GM18511 (cell line): ENCODE data around the gene FAM110D.

Experiments
- ATAC-seq: cut with Tn5 transposase; IDR thresholded peaks from one replicate; pipeline ENCODE4 v1.9.1; 2021; ENCODE audit warnings: mild to moderate bottlenecking, moderate library complexity; ENCODE audit not compliant: unreplicated experiment

Gene FAM110D

DNA sequence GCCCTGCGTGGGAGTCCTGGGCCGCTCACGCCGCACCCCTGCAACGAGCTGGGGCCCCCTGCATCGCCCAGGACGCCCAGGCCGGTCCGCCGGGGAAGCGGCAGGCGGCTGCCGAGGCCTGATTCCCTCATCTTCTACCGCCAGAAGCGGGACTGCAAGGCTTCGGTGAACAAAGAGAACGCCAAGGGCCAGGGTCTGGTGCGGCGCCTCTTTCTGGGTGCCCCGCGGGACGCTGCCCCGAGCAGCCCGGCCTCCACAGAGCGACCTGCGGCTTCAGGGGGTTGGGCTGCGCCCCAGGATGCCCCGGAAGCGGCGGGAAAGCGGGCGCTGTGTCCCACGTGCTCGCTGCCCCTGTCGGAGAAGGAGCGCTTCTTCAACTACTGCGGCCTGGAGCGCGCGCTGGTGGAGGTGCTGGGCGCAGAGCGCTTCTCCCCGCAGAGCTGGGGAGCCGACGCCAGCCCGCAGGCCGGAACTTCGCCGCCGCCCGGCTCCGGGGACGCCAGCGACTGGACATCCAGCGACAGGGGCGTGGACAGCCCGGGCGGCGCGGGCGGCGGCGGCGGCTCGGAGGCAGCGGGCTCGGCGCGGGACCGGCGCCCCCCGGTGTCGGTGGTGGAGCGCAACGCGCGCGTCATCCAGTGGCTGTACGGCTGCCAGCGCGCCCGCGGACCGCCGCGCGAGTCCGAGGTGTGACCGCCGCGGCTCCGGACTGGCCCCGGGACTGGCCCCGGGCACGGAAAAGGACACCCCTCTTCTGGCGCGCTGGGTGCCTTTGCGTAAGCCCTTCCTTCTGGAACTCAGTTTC is 2.7 kb downstream of the FAM110D start:
- no peak for ATAC-seq

DNA sequence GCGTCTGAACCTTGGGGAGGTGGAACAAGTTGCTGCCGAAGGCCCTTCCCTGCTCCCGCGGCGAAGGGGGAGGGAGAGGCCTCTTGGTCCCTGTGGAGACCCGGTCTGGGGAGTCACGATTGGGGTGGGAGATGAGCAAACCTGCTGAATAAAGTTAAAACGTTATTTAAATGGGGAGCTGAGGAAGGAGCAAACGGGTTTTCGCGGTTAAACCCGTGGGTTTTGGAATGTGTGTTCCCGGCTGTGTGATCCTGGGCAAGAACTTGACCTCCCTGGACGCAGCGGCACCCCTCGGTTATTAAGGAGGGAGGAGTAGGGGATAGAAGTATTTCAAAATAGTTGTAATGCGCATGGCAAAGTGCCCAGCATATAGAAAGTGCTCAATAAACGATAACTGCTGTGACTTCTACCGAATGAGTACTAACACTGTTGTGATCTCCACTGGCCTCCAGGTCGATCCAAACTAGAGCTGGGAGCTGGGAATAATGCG is 3.4 kb downstream of the FAM110D start:
- ATAC-seq, result no peak

DNA sequence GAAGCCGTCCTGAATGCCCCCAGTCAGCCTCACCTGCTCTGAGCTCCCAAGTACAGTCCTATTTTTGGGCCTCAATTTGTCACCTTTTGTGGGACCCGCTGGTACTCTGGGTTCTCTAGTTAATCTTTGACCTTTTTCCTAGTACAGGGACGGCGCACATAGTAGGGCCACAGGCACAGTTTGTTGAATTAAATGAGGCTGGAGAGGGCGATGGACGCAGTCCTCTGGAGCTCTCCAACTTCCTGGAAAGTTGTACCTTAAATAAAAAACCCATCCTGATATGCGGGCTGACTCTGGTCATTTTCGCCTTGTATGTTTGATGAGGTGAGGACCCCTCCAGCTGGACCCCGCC is 4.8 kb downstream of the FAM110D start:
- ATAC-seq, result no peak

DNA sequence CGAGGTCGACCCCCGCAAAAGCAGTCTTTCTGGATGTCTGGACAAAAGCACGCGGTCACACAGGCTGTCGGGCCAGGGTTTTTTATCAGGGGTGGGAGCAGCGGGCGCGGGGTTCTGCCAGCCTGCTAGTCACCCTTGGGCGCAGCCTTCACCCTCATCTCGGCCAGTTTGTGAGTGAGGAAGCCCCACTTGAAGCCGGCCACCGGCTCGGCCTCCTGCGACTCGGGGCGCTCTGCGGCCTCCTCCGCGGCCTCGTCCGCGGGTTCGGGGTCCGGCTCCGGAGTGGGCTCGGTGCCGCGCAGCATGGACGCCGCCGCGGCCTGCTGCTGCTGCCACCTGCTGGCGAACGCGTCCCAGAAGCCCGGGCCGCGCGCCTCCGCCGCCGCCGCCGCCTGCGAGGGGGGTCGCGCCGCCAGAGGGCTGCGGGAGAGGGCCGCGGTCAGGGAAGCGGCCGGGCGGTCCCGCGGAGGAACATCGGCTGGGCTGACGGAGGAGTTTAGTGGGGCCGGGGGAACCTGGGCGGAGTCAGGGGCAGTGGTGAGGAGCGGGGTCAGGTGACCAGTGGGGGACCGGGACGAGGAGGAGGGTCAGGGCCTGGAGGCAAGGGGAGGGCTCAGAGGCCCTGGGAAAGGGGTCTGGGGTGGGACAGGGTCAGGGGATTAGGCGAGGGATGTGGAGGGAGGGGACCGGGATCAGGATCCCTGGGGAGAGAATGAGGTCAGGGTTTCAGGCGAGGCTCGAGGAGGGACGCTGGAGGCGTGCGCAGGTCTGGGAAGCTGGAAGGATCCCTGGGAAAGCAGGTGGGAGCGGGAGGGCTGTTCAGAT is 5.4 kb downstream of the FAM110D start:
- no peak for ATAC-seq

DNA sequence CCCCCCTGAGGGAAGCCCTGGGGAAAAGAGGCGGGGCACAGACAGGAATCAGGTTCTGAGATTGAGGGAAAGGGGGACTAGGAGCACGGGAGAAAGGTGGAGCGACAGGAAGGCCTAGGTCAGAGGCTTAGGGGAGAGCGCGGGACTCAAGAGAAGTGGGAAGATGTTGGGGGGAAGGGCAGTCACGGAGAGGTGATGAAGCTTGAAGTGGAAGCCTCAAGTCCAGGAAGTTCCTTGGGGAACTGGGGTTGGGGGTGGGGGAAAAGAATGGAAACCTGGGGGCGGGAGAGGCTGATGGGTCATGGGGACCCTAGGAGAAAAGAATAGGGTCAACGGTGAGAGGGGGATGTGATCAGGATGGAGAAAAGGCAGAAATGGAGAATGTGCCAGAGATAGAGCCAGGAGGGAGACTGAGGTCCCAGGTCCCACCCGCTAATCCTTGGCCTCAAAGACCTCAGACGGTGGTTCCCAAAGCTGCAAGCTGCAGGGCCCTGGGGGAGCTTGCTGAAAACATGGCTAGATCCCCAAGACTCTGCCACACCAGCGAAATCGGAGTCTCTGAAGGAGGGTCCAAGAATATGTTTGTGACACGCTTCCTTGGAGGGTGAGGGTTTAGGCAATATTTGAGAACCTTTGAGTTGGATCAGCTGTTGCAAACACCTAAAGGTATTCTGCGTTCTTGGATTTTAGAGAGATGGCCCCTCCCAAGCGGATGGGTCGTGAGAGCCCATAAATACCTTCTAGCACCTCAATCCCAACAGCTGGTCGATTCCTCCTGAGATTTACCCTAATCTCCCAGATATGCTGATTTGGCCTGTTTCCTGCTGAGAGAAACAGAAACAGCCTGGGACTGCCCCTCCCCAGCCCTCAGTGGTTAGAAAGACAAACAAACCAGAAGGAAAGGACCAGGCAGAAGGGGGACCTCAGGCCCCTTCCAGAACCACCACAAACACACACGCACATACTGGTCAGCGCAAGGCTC is 6.3 kb downstream of the FAM110D start:
- no peak for ATAC-seq

DNA sequence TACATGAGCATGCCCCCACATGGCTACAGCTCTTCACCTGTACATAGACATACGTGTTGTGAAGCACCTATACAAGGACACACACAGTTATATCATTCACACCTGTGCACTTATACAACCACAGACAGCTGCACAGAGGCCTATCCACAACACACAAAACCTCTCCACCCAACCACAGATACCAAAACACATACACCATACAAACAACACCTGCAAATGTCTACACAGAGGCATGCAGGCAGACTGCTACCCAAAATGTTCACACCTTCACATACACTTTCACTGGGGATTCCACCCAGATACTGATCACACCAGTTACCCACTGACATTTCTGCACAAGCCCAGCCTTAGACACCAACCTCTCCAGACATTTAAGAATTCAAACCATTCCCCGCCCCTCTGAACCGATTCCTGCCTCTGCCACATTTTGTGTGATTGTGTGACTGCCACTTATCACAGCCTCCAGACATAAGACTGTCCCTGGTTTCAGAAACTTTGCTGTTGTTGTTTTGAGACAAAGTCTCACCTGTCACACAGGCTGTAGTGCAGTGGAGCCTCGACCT is 7.9 kb downstream of the FAM110D start:
- no peak for ATAC-seq

DNA sequence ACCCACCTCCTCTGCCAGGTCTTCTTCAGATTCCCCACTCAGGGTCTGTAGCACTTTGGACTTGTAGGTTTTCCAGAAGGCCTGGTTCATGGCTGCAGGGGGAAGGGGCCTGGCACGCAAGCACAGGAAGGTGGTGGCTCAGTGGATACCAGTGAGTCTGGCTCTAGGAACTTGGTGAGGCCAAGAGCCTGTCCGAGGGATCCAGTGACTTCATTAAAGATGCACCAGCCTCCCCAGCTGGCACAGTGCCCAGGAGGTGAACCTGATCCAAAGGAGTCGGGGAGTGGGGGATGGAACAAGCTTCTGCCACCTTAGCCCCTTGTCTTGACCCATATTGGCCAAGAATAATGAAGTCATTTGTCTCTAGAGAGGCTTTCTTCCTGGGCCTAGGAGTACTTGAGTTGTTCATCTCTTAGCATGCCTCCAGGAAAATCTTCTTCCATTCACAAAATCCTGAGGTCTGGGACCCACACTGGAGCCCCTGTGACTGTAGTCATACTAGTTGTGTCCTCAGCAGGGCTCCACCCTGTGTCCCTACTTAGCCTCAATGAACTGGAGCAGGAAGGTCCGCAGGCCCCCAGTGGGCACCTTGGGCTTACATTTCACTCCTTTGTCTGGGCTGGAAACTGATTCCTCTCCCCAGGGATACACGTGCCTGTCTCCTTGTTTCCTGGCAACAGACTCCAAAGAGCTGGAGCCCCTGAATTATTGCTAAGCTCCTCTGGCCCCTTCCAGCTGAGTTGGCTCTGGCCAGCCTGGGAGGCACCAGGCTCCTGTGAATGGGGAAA is 9.7 kb downstream of the FAM110D start, which contains the start of gene C1orf232:
Gene C1orf232 (minus strand): TSS at position 554 of the 788 bp plus-strand sequence. CDS start 464 bp downstream, at position 90.
- no peak for ATAC-seq

DNA sequence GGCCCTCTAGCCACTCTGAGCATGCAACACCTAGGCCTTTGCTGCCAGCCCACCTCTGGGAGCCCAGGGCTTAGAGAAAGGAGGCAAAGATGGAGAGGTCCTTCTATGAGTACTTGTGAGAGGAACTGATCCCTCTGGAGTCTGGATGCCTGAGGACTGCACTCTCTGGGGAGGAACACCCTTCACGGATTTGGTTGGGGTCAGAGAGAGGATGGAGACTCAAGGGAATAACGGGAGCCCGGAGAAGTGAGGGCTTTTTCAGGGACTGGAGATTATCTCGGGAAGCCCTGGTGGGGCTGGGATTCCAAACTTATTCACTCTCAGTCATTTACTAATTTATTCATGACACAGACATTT is 10.3 kb downstream of the FAM110D start:
- no peak for ATAC-seq

DNA sequence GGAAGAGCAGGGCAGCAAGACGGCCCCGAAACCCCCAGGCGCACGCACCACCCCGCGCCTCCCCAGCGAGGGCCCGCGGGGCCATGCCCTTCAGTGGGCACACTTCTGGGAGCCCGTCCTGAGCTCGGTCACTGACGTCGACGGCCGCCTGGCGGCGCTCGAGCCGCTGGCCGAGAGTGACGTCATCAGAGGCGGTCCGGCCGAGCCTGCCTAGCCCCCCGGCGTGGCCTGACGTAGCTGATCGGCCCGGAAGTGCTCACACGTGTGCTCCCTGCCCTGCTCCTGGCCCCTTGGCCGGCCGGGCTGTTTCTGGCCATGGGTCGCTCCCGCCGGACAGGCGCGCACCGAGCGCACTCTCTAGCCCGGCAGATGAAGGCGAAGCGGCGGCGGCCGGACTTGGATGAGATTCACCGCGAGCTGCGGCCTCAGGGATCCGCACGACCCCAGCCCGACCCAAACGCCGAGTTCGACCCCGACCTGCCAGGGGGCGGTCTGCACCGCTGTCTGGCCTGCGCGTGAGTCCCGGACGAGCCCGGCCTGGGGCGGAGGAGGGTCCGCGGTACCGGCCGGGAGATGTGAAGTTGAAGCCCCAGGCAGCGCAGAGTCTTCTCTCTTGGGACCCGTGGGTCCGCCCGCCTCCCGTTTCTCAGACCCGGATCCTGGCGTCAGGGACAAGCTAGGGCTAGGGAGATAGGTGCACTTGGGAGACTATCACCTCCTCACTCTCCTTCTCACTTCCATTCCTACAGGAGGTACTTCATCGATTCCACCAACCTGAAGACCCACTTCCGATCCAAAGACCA is 11.0 kb downstream of the FAM110D start, which contains the start of gene ZNF593:
Gene ZNF593 (plus strand): TSS at position 240 of the 803 bp plus-strand sequence. CDS start 76 bp downstream, at position 316.
- ATAC-seq, result peak; percentile 94

DNA sequence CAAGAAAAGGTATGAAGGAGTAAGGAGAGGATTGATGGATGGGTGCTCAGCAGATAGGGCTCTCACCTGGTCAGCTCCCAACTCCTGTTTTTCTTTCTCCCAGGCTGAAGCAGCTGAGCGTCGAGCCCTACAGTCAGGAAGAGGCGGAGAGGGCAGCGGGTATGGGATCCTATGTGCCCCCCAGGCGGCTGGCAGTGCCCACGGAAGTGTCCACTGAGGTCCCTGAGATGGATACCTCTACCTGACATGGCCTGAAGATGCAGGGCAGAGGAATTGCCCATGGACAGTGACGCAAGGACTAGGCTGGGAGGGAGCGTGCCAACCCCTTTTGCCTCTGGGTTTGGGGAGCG is 11.6 kb downstream of the FAM110D start:
- no peak for ATAC-seq

DNA sequence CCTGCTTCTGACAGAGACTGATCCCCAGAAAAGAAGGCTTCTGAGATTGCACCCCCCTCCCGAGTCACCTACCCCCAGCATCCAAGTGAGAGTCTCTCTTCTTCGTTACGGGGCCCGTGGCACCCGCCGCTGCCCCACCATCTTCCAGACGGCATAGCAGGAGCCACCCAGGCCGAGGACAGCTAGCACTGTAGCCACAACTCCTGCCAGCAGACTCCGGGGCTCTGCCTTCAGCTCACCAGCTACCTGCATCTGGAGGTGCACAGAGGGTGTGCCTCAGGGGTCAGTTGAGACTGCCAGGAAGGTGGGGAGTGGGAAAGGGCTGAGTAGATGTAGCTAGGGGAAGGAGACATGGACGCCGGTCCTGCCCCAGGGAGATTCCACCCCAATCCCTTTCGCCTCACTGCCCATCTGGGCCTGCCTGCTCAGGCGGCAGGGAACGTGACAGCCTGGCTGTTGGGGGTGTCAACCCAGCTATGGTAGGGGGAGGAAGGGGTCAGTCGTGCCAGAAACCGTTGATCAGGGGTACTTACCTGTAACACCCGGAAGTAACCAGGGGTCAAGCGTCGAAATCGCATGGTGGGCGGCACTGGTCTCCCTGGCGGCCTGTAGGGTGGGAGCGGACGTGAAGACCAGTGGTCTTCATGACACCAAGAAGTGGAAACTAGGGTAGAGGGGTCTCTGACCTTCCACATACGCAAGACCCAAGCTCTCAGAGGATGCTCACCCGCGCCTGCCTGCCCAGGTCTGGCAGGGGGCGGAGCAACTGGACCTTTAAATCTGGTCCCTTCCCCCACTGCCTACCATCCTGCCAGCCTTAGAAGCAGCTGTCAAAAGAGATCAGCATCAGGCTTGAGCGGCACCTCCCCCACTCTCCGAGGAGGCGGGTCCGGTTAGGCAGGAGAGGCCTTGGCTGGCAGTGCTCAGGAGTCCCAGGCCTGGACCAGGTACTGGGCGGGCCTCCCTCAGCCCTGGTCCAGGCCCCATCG is 12.5 kb downstream of the FAM110D start, which contains the start of gene ZNF593OS:
Gene ZNF593OS (minus strand): TSS at position 749 of the 989 bp plus-strand sequence. CDS start 171 bp downstream, at position 578.
- ATAC-seq, result no peak

DNA sequence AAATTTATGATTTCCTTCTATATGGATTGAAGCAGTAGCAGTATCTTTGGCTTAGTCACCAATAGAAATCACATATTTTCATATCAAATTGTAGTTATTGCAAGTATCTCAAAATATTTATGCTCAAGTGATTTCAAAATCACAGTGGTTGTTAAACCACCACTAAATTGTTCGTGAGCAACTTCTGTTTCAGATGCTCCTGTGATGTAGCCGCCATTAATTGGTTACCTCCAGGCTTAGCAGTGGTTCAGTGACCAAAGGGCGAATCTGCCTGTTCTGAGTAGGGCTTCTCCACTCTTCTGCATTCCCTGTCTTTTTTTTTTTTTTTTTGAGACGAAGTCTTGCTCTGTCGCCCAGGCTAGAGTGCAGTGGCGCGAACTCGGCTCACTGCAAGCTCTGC is 16.5 kb downstream of the FAM110D start:
- no peak for ATAC-seq

DNA sequence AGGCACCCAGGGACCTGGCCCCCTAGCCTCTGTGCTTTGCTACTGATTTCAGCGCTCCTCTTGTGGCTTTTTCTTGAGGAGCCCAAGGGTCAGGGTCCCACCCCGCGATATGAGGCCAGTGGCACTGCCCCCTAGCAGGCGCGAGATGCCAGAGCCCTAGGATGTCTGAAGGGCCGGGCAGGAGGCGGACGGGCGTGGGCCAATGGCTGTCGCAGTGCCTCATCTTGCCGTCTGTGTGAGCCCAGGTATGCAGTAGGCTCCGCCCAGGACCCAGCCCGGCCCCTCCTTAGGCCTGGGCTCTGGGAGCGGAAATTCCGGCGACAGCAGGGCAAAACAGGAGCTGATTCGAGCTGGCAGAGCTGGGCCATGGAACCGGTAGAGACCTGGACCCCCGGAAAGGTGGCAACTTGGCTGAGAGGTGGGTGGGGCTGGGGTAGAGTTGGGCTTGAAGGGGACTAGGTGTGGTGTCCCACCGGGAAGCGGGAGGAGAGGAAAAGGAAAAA is 18.4 kb downstream of the FAM110D start, which contains the start of gene CNKSR1:
Gene CNKSR1 (plus strand): TSS at position 310 of the 503 bp plus-strand sequence. CDS start 57 bp downstream, at position 367.
- ATAC-seq, result no peak

DNA sequence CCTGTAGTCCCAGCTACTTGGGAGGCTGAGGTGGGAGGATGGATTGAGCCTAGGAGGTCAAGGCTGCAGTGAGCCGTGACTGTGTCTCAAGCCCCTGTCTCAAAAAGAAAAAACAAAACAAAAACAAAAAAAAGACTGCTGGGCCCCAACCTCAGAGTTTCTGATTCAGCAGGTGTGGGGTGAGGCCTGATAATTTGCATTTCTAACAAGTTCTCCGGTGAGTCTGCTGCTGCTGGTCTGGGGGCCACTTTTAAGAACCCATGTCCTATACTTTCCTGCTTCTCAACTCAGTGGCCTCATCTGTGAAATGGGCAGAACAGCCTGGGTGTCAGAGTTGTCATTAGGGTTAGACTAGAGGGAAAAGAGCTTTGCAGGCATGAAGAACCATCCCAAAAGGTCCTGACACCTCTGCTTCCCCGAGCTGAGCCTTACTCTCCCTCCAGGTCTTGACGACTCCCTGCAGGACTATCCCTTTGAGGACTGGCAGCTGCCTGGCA is 21.2 kb downstream of the FAM110D start:
- ATAC-seq, result no peak

DNA sequence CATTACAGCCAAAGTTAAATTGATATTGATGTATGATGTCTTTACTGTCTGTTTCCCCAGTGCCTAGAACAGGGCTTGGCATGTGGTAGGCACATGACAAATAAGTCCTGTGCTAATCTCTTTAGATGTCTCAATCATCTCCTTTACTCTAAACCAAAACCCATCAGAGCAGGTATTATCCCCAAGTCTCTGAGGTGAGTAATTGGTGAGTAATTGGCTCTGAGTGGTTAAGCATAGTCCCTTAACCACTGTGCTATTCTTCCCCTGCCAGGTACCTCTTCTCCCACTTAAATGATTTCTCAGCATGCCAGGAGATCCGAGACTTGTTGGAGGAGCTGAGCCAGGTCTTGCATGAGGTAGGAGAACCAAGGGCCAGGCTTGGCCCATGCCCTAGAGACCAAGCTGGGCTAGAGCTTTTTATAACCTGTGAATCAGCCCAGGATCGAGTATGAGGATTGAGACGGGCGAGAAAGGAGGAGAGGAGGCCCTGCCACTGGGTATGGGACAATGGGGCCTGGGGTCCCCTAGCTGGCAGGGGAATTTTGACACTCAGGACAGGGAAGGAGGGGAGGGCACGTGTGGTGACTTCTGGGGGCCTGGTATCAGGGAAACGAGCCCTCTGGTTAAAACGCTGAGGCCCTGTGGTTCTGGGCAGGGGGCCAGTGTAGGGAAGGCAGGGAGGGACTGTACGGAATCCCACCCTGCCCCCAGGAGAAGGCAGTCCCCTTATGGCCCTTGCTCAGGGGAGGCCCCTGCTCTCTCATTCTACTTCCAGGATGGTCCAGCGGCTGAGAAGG is 22.9 kb downstream of the FAM110D start:
- no peak for ATAC-seq

DNA sequence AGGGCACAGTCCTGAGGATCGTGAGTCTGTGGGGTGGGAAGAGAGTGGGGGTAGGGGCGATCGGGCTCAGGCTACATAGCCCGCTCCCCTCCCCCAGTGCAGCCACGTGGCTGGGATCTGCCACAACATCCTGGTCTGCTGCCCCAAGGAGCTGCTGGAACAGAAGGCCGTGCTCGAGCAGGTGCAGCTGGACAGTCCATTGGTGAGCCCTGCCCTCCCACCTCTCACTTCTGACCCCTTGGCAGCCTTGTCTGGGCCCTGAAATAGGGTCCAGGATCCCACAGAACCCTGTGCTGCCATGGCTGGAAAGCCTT is 23.5 kb downstream of the FAM110D start:
- no peak for ATAC-seq
